GM11168 (cell line): ENCODE results near the gene POLR2B.
"Not testable (repeated sequence)": the region's sequence is repeated elsewhere in the genome, so short reads cannot be mapped to it uniquely, and the experiment has no call there.

ENCODE experiments used
- in situ Hi-C: fragments of 300-500 bp; cut with MboI; formaldehyde crosslinking; loops from one replicate; pipeline ENCODE4 v1.12.0; 2022; ENCODE audit warnings: low sequenced_read_pairs; ENCODE audit not compliant: unreplicated experiment

The POLR2B gene

GRCh38 chr4:57048590-57049304 lies 70.1 kb downstream of the POLR2B start:
- in situ Hi-C loops: no loop called here

GRCh38 chr4:57051095-57051494 lies 72.4 kb downstream of the POLR2B start:
- in situ Hi-C loops: no loop called here

GRCh38 chr4:57051524-57051923 lies 72.8 kb downstream of the POLR2B start:
- in situ Hi-C loops: no loop called here

- in situ Hi-C loops: no loop called here
Measured at GRCh38 chr4:57053508-57053907, 74.8 kb downstream of the POLR2B start.

- in situ Hi-C loops: no loop called here
Measured at GRCh38 chr4:57055886-57056285, 77.2 kb downstream of the POLR2B start.

GRCh38 chr4:57059890-57060716 lies 81.4 kb downstream of the POLR2B start:
- in situ Hi-C loops: no loop called here

GRCh38 chr4:57060717-57061067 lies 82.0 kb downstream of the POLR2B start:
- in situ Hi-C loops: not testable (repeated sequence)

GRCh38 chr4:57061395-57061794 lies 82.7 kb downstream of the POLR2B start:
- in situ Hi-C loops: no loop called here

- in situ Hi-C loops: no loop called here
Measured at GRCh38 chr4:57063518-57063917, 84.8 kb downstream of the POLR2B start.

- in situ Hi-C loops: no loop called here
Measured at GRCh38 chr4:57064120-57064519, 85.4 kb downstream of the POLR2B start.

GRCh38 chr4:57064811-57065711 lies 86.4 kb downstream of the POLR2B start:
- in situ Hi-C loops: no loop called here

- in situ Hi-C loops: no loop called here
Measured at GRCh38 chr4:57065730-57066482, 87.2 kb downstream of the POLR2B start.

- in situ Hi-C loops: no loop called here
Measured at GRCh38 chr4:57068237-57068981, 89.7 kb downstream of the POLR2B start.

- in situ Hi-C loops: no loop called here
Measured at GRCh38 chr4:57070461-57070860, 91.8 kb downstream of the POLR2B start.

- in situ Hi-C loops: no loop called here
Measured at GRCh38 chr4:57071326-57071725, 92.6 kb downstream of the POLR2B start.

GRCh38 chr4:57073559-57073958 lies 94.9 kb downstream of the POLR2B start:
- in situ Hi-C loops: no loop called here

- in situ Hi-C loops: no loop called here
Measured at GRCh38 chr4:57074744-57075143, 96.0 kb downstream of the POLR2B start.

- in situ Hi-C loops: no loop called here
Measured at GRCh38 chr4:57075367-57075766, 96.7 kb downstream of the POLR2B start.

GRCh38 chr4:57076646-57077045 lies 98.0 kb downstream of the POLR2B start:
- in situ Hi-C loops: no loop called here
